HepG2 (cell line): ENCODE data around the gene ARHGEF39. TPM values are rescaled to one million over a fixed set of nuclear protein-coding genes. Genes with fewer than 3 reads are reported as not detected.

ENCODE experiments used
- HNF1B ChIP-seq: sonication (generic); formaldehyde crosslinking; IDR thresholded peaks from 2 replicates; pipeline ENCODE4 v1.5.1; 2020; ENCODE audit warnings: mild to moderate bottlenecking, moderate library complexity, missing genetic modification reagents
- HNRNPH1 ChIP-seq: fragments of 200-400 bp; formaldehyde crosslinking; optimal IDR thresholded peaks from 2 replicates; pipeline ENCODE3; 2017; ENCODE audit warnings: mild to moderate bottlenecking, low read depth, low read length
- IRF2 ChIP-seq: IDR thresholded peaks from 2 replicates; pipeline ENCODE4 v1.6.1; 2018; ENCODE audit warnings: missing genetic modification reagents, missing compliant biosample characterization
- MYC ChIP-seq: sonication (generic); formaldehyde crosslinking; IDR thresholded peaks from 2 replicates; pipeline ENCODE4 v1.9.0; 2021; ENCODE audit warnings: missing genetic modification reagents, borderline replicate concordance
- PHF21A ChIP-seq: sonication (generic); formaldehyde crosslinking; IDR thresholded peaks from 2 replicates; pipeline ENCODE4 v1.5.0; 2020; ENCODE audit warnings: mild to moderate bottlenecking, missing genetic modification reagents
- ZHX1 ChIP-seq: sonication (generic); formaldehyde crosslinking; IDR thresholded peaks from 2 replicates; pipeline ENCODE4 v1.8.1; 2022; ENCODE audit warnings: low read depth, mild to moderate bottlenecking, missing genetic modification reagents
- ZNF775 ChIP-seq: sonication (generic); formaldehyde crosslinking; IDR thresholded peaks from 2 replicates; pipeline ENCODE4 v1.4.0; 2020; ENCODE audit warnings: missing genetic modification reagents, mild to moderate bottlenecking, moderate library complexity, borderline replicate concordance
- polyA plus RNA-seq, 8 experiments: library from polyadenylated mRNA; depleted of rRNA in 3 of 8; stranded (reverse) in 7 of 8; unstranded in 1 of 8; fragments of >200 nt; fragmentation: Illumina TruSeq in 4 of 8; extraction: Trizol in 4 of 8; gene quantifications; 2 replicates each; pipeline versions ENCODE4 v1.2.1 to v1.2.3, GENCODE V29; 2011 to 2016; ENCODE audit warnings: low read depth in 4 of 8, missing spikeins in 1 of 8, mixed read lengths in 1 of 8; ENCODE audit not compliant: insufficient read depth in 1 of 8
- total RNA-seq, 5 experiments: library from RNA; depleted of rRNA; stranded (reverse); fragments of >200 nt; fragmentation: Illumina TruSeq; extraction: Trizol; gene quantifications; 2 replicates each; pipeline ENCODE4 v1.2.3, GENCODE V29; 2016; ENCODE audit warnings: low read depth in 1 of 5
- TF ChIP-seq, protein P1 (sequence below): sonication (generic); formaldehyde crosslinking; IDR thresholded peaks from 2 replicates; pipeline ENCODE4 v1.4.0; 2020; ENCODE audit warnings: missing genetic modification reagents

Gene ARHGEF39
- total and polyA plus RNA-seq, 2 of the 13 experiments (the other 11 are each of a cell fraction or from before 2014, with no cell fraction given) = 11.2 to 12.3 TPM

DNA sequence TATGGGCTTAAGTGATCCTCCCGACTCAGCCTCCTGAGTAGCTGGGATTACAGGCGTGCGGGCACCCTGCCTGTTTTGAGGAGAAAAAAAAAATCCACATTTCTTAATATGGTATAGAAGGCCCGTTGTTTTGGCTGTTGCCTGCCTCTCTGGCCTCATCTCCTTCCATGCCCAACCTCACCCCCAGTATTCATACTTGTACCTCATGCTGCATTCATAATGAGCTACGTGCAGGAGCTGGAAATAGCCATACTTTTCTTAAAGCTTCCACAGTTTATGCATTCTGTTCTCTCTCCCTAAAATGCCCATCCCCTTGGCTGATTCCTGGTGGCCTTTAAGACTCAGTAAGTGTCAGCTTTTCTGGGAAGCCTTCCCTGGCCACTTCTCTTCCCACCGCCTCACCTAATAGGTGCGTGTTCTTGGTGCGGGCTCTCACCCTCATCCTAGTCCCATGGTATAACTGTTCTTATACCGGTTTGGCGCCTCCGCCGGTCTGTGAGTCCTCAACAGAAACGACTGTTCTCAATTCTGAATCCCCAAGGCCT, 26.8 kb upstream of the ARHGEF39 start (continued):
- no peak for TF ChIP-seq ZHX1 (CRISPR knock-in tag)
- no peak for TF ChIP-seq MYC
- no peak for TF ChIP-seq HNRNPH1
- TF ChIP-seq, protein P1, sequence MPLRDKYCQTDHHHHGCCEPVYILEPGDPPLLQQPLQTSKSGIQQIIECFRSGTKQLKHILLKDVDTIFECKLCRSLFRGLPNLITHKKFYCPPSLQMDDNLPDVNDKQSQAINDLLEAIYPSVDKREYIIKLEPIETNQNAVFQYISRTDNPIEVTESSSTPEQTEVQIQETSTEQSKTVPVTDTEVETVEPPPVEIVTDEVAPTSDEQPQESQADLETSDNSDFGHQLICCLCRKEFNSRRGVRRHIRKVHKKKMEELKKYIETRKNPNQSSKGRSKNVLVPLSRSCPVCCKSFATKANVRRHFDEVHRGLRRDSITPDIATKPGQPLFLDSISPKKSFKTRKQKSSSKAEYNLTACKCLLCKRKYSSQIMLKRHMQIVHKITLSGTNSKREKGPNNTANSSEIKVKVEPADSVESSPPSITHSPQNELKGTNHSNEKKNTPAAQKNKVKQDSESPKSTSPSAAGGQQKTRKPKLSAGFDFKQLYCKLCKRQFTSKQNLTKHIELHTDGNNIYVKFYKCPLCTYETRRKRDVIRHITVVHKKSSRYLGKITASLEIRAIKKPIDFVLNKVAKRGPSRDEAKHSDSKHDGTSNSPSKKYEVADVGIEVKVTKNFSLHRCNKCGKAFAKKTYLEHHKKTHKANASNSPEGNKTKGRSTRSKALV (CRISPR knock-in tag) = no peak
- TF ChIP-seq PHF21A (CRISPR knock-in tag) = no peak
- TF ChIP-seq ZNF775 (CRISPR knock-in tag) = no peak
- TF ChIP-seq HNF1B = no peak
- no peak for TF ChIP-seq IRF2 (CRISPR knock-in tag)
